ENCODE measurements around the gene GPX2. TPM values are rescaled to one million over a fixed set of nuclear protein-coding genes. Genes with fewer than 3 reads are reported as not detected.

Gene GPX2
- total RNA-seq, 2 donors from 2014 or later = 5.0 TPM; not detected in 1

GRCh38 chr14:64945431-64946178 is 3.1 kb upstream of the GPX2 start:
- H3K36me3 ChIP-seq = peaks cover 9% of the 10 kb centered on the region
- no peaks in the 10 kb centered on the region for H3K27me3 ChIP-seq (replicated peaks; ENCODE audit: insufficient read depth)
- H3K4me1 ChIP-seq (ENCODE audit: control insufficient read depth in 1 of 2, low read depth in 2 of 2) = no peaks in the 10 kb centered on the region
- TF ChIP-seq CTCF (IDR thresholded peaks at IDR 0.05) = no peak
- H3K4me3 ChIP-seq = no peak overlapping the region
- no peak for DNase-seq (ENCODE audit: low spot score)
- no peak overlapping the region for H3K27ac ChIP-seq
- ATAC-seq (ENCODE audit: insufficient number of reproducible peaks, low FRiP score, low read depth) = no peak
- no peaks in the 10 kb centered on the region for H3K9me3 ChIP-seq

GRCh38 chr14:64944861-64945260 is 2.3 kb upstream of the GPX2 start:
- peaks cover 13% of the 10 kb centered on the region for H3K36me3 ChIP-seq
- no peak for TF ChIP-seq CTCF (IDR thresholded peaks at IDR 0.05)
- H3K4me3 ChIP-seq = no peak overlapping the region
- H3K4me1 ChIP-seq (ENCODE audit: control insufficient read depth in 1 of 2, low read depth in 2 of 2) = no peaks in the 10 kb centered on the region
- H3K27me3 ChIP-seq (replicated peaks; ENCODE audit: insufficient read depth) = no peaks in the 10 kb centered on the region
- DNase-seq (ENCODE audit: low spot score) (no peak), ATAC-seq (ENCODE audit: insufficient number of reproducible peaks, low FRiP score, low read depth) (no peak)
- no peaks in the 10 kb centered on the region for H3K9me3 ChIP-seq
- no peak overlapping the region for H3K27ac ChIP-seq

GRCh38 chr14:64944041-64944440 is 1.5 kb upstream of the GPX2 start:
- no peak for ATAC-seq (ENCODE audit: insufficient number of reproducible peaks, low FRiP score, low read depth)
- Histone ChIP-seq H3K4me3 (no peak overlapping the region), H3K9me3 (no peaks in the 10 kb centered on the region), H3K27ac (no peak overlapping the region), H3K4me1 (ENCODE audit: control insufficient read depth in 1 of 2, low read depth in 2 of 2) (no peaks in the 10 kb centered on the region), H3K27me3 (replicated peaks; ENCODE audit: insufficient read depth) (no peaks in the 10 kb centered on the region), H3K36me3 (peaks cover 13% of the 10 kb centered on the region)
- no peak for DNase-seq (ENCODE audit: low spot score)
- TF ChIP-seq CTCF (IDR thresholded peaks at IDR 0.05) = no peak

GRCh38 chr14:64943556-64943955 is 1.0 kb upstream of the GPX2 start:
- ATAC-seq (ENCODE audit: insufficient number of reproducible peaks, low FRiP score, low read depth) (no peak), DNase-seq (ENCODE audit: low spot score) (no peak)
- Histone ChIP-seq H3K4me1 (ENCODE audit: control insufficient read depth in 1 of 2, low read depth in 2 of 2) (no peaks in the 10 kb centered on the region), H3K9me3 (no peaks in the 10 kb centered on the region), H3K27ac (no peak overlapping the region), H3K4me3 (no peak overlapping the region), H3K27me3 (replicated peaks; ENCODE audit: insufficient read depth) (no peaks in the 10 kb centered on the region), H3K36me3 (peaks cover 13% of the 10 kb centered on the region)
- no peak for TF ChIP-seq CTCF (IDR thresholded peaks at IDR 0.05)

- no peak overlapping the region for H3K4me3 ChIP-seq
- no peak overlapping the region for H3K27ac ChIP-seq
- DNase-seq (ENCODE audit: low spot score) = no peak
- no peaks in the 10 kb centered on the region for H3K9me3 ChIP-seq
- no peak for TF ChIP-seq CTCF (IDR thresholded peaks at IDR 0.05)
- H3K27me3 ChIP-seq (replicated peaks; ENCODE audit: insufficient read depth) = no peaks in the 10 kb centered on the region
- H3K36me3 ChIP-seq = peaks cover 13% of the 10 kb centered on the region
- ATAC-seq (ENCODE audit: insufficient number of reproducible peaks, low FRiP score, low read depth) = no peak
- H3K4me1 ChIP-seq (ENCODE audit: control insufficient read depth in 1 of 2, low read depth in 2 of 2) = peaks cover 3 to 21% of the 10 kb centered on the region in 2 donors
Measured at GRCh38 chr14:64940336-64940910, 2.1 kb downstream of the GPX2 start.
